DOHH2 (cell line): ENCODE measurements around the gene ADCY6.

Source experiments
- EZH2phosphoT487 ChIP-seq: fragments of 200-600 bp; sonication (generic); IDR thresholded peaks from 2 replicates; pipeline ENCODE4 v1.6.1; 2017; ENCODE audit warnings: borderline replicate concordance, mild to moderate bottlenecking, antibody characterized with exemption, low read length, moderate library complexity, mixed read lengths
- TF ChIP-seq, protein P1 (sequence below): fragments of 200-600 bp; sonication (generic); IDR thresholded peaks from one replicate; pipeline ENCODE4 v1.5.1; 2014; ENCODE audit warnings: antibody characterized with exemption, mild to moderate bottlenecking, low read depth, low read length; ENCODE audit not compliant: poor library complexity, severe bottlenecking

DNA sequence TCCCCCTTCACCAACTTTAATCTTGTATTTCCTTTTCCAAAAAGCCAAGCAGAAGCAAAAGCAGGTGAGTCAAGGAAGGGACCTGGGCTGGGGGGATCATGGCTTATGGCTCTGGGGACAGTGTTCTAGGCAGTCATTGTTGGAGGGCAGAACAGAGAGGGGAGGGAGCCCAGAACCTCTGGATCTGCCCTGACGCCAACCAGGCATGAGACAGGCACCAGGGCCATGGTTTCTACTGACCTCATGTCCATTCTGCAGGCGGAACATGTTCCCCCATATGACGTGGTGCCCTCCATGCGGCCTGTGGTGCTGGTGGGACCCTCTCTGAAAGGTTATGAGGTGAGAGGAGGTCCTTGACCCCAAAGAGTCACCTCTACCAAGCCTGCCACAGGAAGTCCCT is 36.0 kb upstream of the ADCY6 start:
- TF ChIP-seq, protein P1, sequence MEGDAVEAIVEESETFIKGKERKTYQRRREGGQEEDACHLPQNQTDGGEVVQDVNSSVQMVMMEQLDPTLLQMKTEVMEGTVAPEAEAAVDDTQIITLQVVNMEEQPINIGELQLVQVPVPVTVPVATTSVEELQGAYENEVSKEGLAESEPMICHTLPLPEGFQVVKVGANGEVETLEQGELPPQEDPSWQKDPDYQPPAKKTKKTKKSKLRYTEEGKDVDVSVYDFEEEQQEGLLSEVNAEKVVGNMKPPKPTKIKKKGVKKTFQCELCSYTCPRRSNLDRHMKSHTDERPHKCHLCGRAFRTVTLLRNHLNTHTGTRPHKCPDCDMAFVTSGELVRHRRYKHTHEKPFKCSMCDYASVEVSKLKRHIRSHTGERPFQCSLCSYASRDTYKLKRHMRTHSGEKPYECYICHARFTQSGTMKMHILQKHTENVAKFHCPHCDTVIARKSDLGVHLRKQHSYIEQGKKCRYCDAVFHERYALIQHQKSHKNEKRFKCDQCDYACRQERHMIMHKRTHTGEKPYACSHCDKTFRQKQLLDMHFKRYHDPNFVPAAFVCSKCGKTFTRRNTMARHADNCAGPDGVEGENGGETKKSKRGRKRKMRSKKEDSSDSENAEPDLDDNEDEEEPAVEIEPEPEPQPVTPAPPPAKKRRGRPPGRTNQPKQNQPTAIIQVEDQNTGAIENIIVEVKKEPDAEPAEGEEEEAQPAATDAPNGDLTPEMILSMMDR, result no peak
- no peak for TF ChIP-seq EZH2phosphoT487
